ENCODE measurements around the gene FAM149A. TPM values are rescaled to one million over a fixed set of nuclear protein-coding genes. Genes with fewer than 3 reads are reported as not detected.

FAM149A gene
- total RNA-seq, 1 experiment from 2014 or later, result 8.9 TPM

DNA sequence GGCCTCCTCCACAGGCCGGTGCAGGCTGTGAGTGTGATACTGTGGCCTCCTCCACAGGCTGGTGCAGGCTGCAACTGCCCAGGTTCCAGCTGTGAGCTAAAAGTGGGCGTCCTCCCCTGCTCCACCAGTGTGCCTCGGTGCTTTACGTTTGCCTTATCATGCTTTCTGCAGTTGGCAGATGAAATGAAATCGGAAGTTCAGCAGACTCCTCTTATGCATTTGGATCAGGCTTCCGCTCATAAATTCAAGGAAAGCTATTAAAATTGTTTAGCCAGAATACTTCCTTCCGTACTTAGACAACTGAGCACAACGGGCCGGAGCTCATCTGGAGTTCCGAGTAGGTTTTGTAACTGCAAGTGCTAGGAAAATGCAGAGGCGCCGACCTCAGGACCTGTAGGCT lies 98.9 kb downstream of the FAM149A start:
- no peak for ATAC-seq
- Histone ChIP-seq H3K4me1 (ENCODE audit: control insufficient read depth in 1 of 2, insufficient read depth in 2 of 2, low read length in 2 of 2) (peaks cover 0 to 17% of the 10 kb centered on the region in 2 experiments; a peak in 2 of 4 replicates), H3K9me2 (ENCODE audit: insufficient read depth) (no peaks in the 10 kb centered on the region), H3K36me3 (ENCODE audit: control insufficient read depth in 1 of 2, insufficient read depth in 2 of 2, low read length in 2 of 2) (no peaks in the 10 kb centered on the region), H3K27ac (ENCODE audit: low read depth, low read length) (peak overlapping the region; percentile 11; the same call in 1 of the 2 replicates), H3K9ac (ENCODE audit: low read length) (no peak overlapping the region), H2AFZ (ENCODE audit: low read depth, low read length, poor library complexity, severe bottlenecking) (no peak overlapping the region), H3K79me2 (ENCODE audit: insufficient read depth, low read length) (no peaks in the 10 kb centered on the region), H4K20me1 (ENCODE audit: insufficient read depth) (no peaks in the 10 kb centered on the region), H3K27me3 (ENCODE audit: insufficient read depth, low read length) (no peaks in the 10 kb centered on the region), H3K4me2 (ENCODE audit: low read length) (peak overlapping the region; percentile 51; the same call in 1 of the 2 replicates), H3K4me3 (replicated peaks in 1 of 2; ENCODE audit: low read depth in 1 of 2, low read length in 2 of 2) (peak overlapping the region in 1 of 2 experiments; percentile 19; a peak in 2 of 4 replicates), H3K9me3 (ENCODE audit: control insufficient read depth in 1 of 2, insufficient read depth in 1 of 2, low read depth in 1 of 2, low read length in 2 of 2) (peaks cover 0 to under 1% of the 10 kb centered on the region in 2 experiments; a peak in 1 of 4 replicates)
- no TSS peak for BruUV-seq (replicated peaks)
- TF ChIP-seq ZNF274 (IDR thresholded peaks at IDR 0.05; ENCODE audit: low read depth, low read length) (no peak), TCF7L2 (IDR thresholded peaks at IDR 0.05; ENCODE audit: borderline replicate concordance, extremely low read depth, insufficient read depth, insufficient read length) (no peak), SIN3A (IDR thresholded peaks at IDR 0.05; ENCODE audit: low read depth) (no peak), EZH2 (IDR thresholded peaks at IDR 0.05) (no peak), EGR1 (IDR thresholded peaks at IDR 0.05; ENCODE audit: low read depth) (no peak), CBX3 (IDR thresholded peaks at IDR 0.05; ENCODE audit: low read depth) (no peak), POLR2AphosphoS5 (IDR thresholded peaks at IDR 0.05; ENCODE audit: low read depth, low read length) (no peak)
- TF ChIP-seq, protein P1, sequence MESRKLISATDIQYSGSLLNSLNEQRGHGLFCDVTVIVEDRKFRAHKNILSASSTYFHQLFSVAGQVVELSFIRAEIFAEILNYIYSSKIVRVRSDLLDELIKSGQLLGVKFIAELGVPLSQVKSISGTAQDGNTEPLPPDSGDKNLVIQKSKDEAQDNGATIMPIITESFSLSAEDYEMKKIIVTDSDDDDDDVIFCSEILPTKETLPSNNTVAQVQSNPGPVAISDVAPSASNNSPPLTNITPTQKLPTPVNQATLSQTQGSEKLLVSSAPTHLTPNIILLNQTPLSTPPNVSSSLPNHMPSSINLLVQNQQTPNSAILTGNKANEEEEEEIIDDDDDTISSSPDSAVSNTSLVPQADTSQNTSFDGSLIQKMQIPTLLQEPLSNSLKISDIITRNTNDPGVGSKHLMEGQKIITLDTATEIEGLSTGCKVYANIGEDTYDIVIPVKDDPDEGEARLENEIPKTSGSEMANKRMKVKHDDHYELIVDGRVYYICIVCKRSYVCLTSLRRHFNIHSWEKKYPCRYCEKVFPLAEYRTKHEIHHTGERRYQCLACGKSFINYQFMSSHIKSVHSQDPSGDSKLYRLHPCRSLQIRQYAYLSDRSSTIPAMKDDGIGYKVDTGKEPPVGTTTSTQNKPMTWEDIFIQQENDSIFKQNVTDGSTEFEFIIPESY (IDR thresholded peaks at IDR 0.05; ENCODE audit: extremely low read depth, insufficient replicate concordance, low read length), result no peak
- intact Hi-C loops (cut with micrococcal nuclease), result no loop called here
- ChIA-PET RAD21 (ENCODE audit: low non-redundant PET in 1 of 2, low total read pairs in 2 of 2, uncharacterized antibody in 2 of 2, unreplicated experiment in 2 of 2) (no interaction called here), CTCF (no interaction called here), POLR2A (no interaction called here)
- DNase-seq (ENCODE audit: low read depth, low spot score), result no peak

Measured in HCT116 (cell line).